GM12878 (cell line): ENCODE data around the gene PIGS. TPM values are rescaled to one million over a fixed set of nuclear protein-coding genes. Genes with fewer than 3 reads are reported as not detected.

Experiments used
- ATAC-seq: fragments of 200-7000 bp; cut with Tn5 transposase; 3 replicates; pipeline ENCODE4 v1.9.1; 2020; ENCODE audit warnings: mild to moderate bottlenecking, moderate library complexity
- BruUV-seq: library from RNA; stranded (reverse); fragments of 400-500 nt; replicated peaks from 2 replicates; lab custom pipeline; 2021; lab: Mats Ljungman, UMichigan
- CTCF ChIA-PET: fragments of 300-600 bp; sonication (Branson Sonifier 250); formaldehyde crosslinking; extraction: SDS; loops from one replicate; lab custom pipeline; 2021; ENCODE audit warnings: inconsistent platforms; lab: Yijun Ruan, JAX
- POLR2A ChIA-PET: fragments of 350-600 bp; formaldehyde crosslinking; extraction: SDS; loops from one replicate; lab custom pipeline; 2021; ENCODE audit warnings: inconsistent platforms; lab: Charles Lee
- RAD21 ChIA-PET: fragments of 300-600 bp; sonication (Branson Sonifier 250); formaldehyde crosslinking; loops from one replicate; lab custom pipeline; 2023; ENCODE audit warnings: antibody characterized with exemption; ENCODE audit not compliant: unreplicated experiment; lab: Charles Lee
- SMC1A ChIA-PET: fragments of 300-600 bp; sonication (Branson Sonifier 250); formaldehyde crosslinking; loops from one replicate; lab custom pipeline; 2023; ENCODE audit not compliant: unreplicated experiment, uncharacterized antibody; lab: Charles Lee
- DNase-seq: peaks from one replicate; pipeline ENCODE4 v3.0.0-alpha.2; 2011; ENCODE audit warnings: low read depth, low spot score
- FAIRE-seq: peaks from 3 replicates; lab custom pipeline; 2011; peaks lifted over from hg19 to GRCh38; lab: Jason Lieb, UNC
- H2AFZ ChIP-seq: 2 replicates; pipeline ENCODE4 v1.6.0; 2011; ENCODE audit warnings: low read depth, low read length, control low read depth; ENCODE audit not compliant: control insufficient read depth
- H3K27ac ChIP-seq: 2 replicates; pipeline ENCODE4 v1.5.1; 2011; ENCODE audit warnings: control low read depth; ENCODE audit not compliant: control insufficient read depth, insufficient read depth
- H3K27me3 ChIP-seq, 2 experiments: replicated peaks in 1 of 2; 2 replicates each; pipeline versions ENCODE4 v1.6.0 to v1.6.1; 2011; ENCODE audit warnings: low read length in 1 of 2; ENCODE audit not compliant: control insufficient read depth in 2 of 2, insufficient read depth in 2 of 2
- H3K36me3 ChIP-seq, 2 experiments: 2 replicates each; pipeline ENCODE4 v1.5.1; 2011; ENCODE audit warnings: low read length in 1 of 2; ENCODE audit not compliant: control insufficient read depth in 2 of 2, insufficient read depth in 2 of 2
- H3K4me1 ChIP-seq: 2 replicates; pipeline ENCODE4 v1.6.1; 2011; ENCODE audit warnings: mild to moderate bottlenecking, low read length, moderate library complexity, mixed read lengths; ENCODE audit not compliant: control insufficient read depth, insufficient read depth
- H3K4me2 ChIP-seq: 2 replicates; pipeline ENCODE4 v1.6.0; 2011; ENCODE audit warnings: control low read depth; ENCODE audit not compliant: control insufficient read depth, insufficient read depth
- H3K4me3 ChIP-seq: fragments of 200-600 bp; sonication (generic); 2 replicates; pipeline ENCODE4 v1.5.1; 2016
- H3K79me2 ChIP-seq: 2 replicates; pipeline ENCODE4 v1.6.0; 2011; ENCODE audit warnings: low read length; ENCODE audit not compliant: control insufficient read depth, insufficient read depth
- H3K9ac ChIP-seq: 2 replicates; pipeline ENCODE4 v1.8.0; 2011; ENCODE audit warnings: low read length, control low read depth, mixed read lengths; ENCODE audit not compliant: control insufficient read depth, insufficient read depth
- H3K9me3 ChIP-seq: replicated peaks from 3 replicates; pipeline ENCODE4 v1.5.1; 2011; ENCODE audit warnings: mild to moderate bottlenecking, low read length; ENCODE audit not compliant: control insufficient read depth, insufficient read depth
- H4K20me1 ChIP-seq: 2 replicates; pipeline ENCODE4 v1.6.0; 2011; ENCODE audit not compliant: control insufficient read depth, insufficient read depth
- BRCA1 ChIP-seq: IDR thresholded peaks from 2 replicates; pipeline ENCODE4 v1.6.1; 2011; ENCODE audit warnings: low read depth, low read length, improper control_type of control experiment
- E4F1 ChIP-seq: fragments of 450-650 bp; IDR thresholded peaks from 2 replicates; pipeline ENCODE4 v1.6.1; 2018; ENCODE audit warnings: borderline replicate concordance, mild to moderate bottlenecking; ENCODE audit not compliant: partially characterized antibody
- NKRF ChIP-seq: fragments of 450-650 bp; conservative IDR thresholded peaks from 2 replicates; pipeline ENCODE4 v1.6.1; 2017; ENCODE audit warnings: mild to moderate bottlenecking, moderate library complexity
- PRDM15 ChIP-seq: fragments of 450-650 bp; formaldehyde crosslinking; IDR thresholded peaks from 2 replicates; pipeline ENCODE4 v1.4.0; 2020; ENCODE audit warnings: mild to moderate bottlenecking, moderate library complexity
- SUZ12 ChIP-seq: fragments of 200-600 bp; sonication (generic); IDR thresholded peaks from one replicate; pipeline ENCODE4 v1.6.1; 2018; ENCODE audit warnings: antibody characterized with exemption, mild to moderate bottlenecking; ENCODE audit not compliant: unreplicated experiment
- YBX1 ChIP-seq: fragments of 450-650 bp; IDR thresholded peaks from 2 replicates; pipeline ENCODE4 v1.6.1; 2016; ENCODE audit warnings: antibody characterized with exemption
- ZBTB33 ChIP-seq: fragments of 450-650 bp; IDR thresholded peaks from 2 replicates; pipeline ENCODE4 v1.6.1; 2017; ENCODE audit warnings: mild to moderate bottlenecking
- WGBS: methylation state at CpG from one replicate; pipeline ENCODE4 v1.1.6; 2016; ENCODE audit warnings: low lambda C conversion rate; ENCODE audit not compliant: insufficient replicate concordance, insufficient coverage; ENCODE audit errors: missing lambda C conversion rate; 5-methylcytosine and 5-hydroxymethylcytosine counted together
- in situ Hi-C: fragments of 300-500 bp; cut with MboI; formaldehyde crosslinking; loops from 9 replicates; pipeline ENCODE4 v1.14.3; 2018; ENCODE audit warnings: mixed read lengths
- intact Hi-C: fragments of 100-400 bp; cut with micrococcal nuclease; formaldehyde crosslinking; loops from one replicate; pipeline ENCODE4 v1.14.2; 2022; ENCODE audit not compliant: unreplicated experiment
- polyA plus RNA-seq, 11 experiments: library from polyadenylated mRNA; depleted of rRNA in 4 of 11; unstranded in 6 of 11; stranded (reverse) in 5 of 11; fragments of >200 nt; fragmentation: Nextera tagmentation in 4 of 11; fragmentation: Illumina TruSeq in 1 of 11; extraction: Ambion mirVana in 4 of 11; extraction: Trizol in 1 of 11; gene quantifications; 1 replicate in 1 of 11; 2 replicates in 10 of 11; pipeline versions ENCODE4 v1.2.1 to v1.2.3, GENCODE V29; 2011 to 2016; ENCODE audit warnings: inconsistent platforms in 2 of 11, missing spikeins in 2 of 11, low read depth in 1 of 11
- total RNA-seq, 4 experiments: library from RNA; depleted of rRNA in 3 of 4; stranded (reverse); fragments of >200 nt in 3 of 4; fragmentation: Illumina TruSeq in 1 of 4; extraction: Trizol in 1 of 4; gene quantifications; 2 replicates each; pipeline versions ENCODE4 v1.2.1 to v1.2.3, GENCODE V29; 2013 to 2021

Gene PIGS
- total and polyA plus RNA-seq, 10 of the 15 experiments (the other 5 are each of a cell fraction or from before 2014, with no cell fraction given), result 27.5 to 73.7 (median 50.7) TPM

GRCh38 chr17:28515518-28515917 is 55.8 kb downstream of the PIGS start:
- DNase-seq (no peak), ATAC-seq (no peak), FAIRE-seq (no peak)
- Histone ChIP-seq H3K4me1 (peaks cover 9% of the 10 kb centered on the region), H3K79me2 (no peaks in the 10 kb centered on the region), H3K36me3 (no peaks in the 10 kb centered on the region), H3K27ac (no peak overlapping the region), H2AFZ (no peak overlapping the region), H3K9ac (no peak overlapping the region), H3K4me3 (no peak overlapping the region), H3K27me3 (no peaks in the 10 kb centered on the region), H3K4me2 (no peak overlapping the region), H4K20me1 (no peaks in the 10 kb centered on the region), H3K9me3 (peaks cover 1% of the 10 kb centered on the region; the same call in 1 of the 3 replicates)
- ChIA-PET POLR2A (no interaction called here), CTCF (no interaction called here), RAD21 (no interaction called here), SMC1A (no interaction called here)
- intact Hi-C loops, result no loop called here
- 82% methylated on average over 1 of the region's 1 CpG for WGBS
- BruUV-seq, result no TSS peak
- TF ChIP-seq PRDM15 (CRISPR knock-in tag), result no peak
- TF ChIP-seq YBX1, result no peak
- no peak for TF ChIP-seq NKRF
- no peak for TF ChIP-seq SUZ12
- no peak for TF ChIP-seq BRCA1
- TF ChIP-seq E4F1, result no peak
- TF ChIP-seq ZBTB33, result no peak
- in situ Hi-C loops, result no loop called here
